ENCODE data around the gene KRTAP1-5. TPM values are rescaled to one million over a fixed set of nuclear protein-coding genes. Genes with fewer than 3 reads are reported as not detected.
"Not testable (repeated sequence)": the region's sequence is repeated elsewhere in the genome, so short reads cannot be mapped to it uniquely, and the experiment has no call there.

Gene KRTAP1-5
- total RNA-seq, 4 donors from 2014 or later: not detected

- Histone ChIP-seq H3K9me3 (peaks cover 0 to 3% (median 0%) of the 10 kb centered on the region in 4 donors), H3K36me3 (no peaks in the 10 kb centered on the region), H3K27me3 (no peaks in the 10 kb centered on the region), H3K27ac (replicated peaks in 1 of 4) (no peak overlapping the region), H3K4me3 (no peak overlapping the region), H3K4me1 (no peaks in the 10 kb centered on the region)
- DNase-seq (ENCODE audit: extremely low spot score): no peak
- intact Hi-C loops (cut with DNase I): no loop called here
- TF ChIP-seq POLR2A (IDR thresholded peaks at IDR 0.05; ENCODE audit: low read depth) (no peak), CTCF (IDR thresholded peaks at IDR 0.05) (no peak), POLR2AphosphoS5 (IDR thresholded peaks at IDR 0.05) (no peak), EP300 (IDR thresholded peaks at IDR 0.05) (no peak)
- WGBS: 66% methylated on average over 2 of the region's 2 CpGs
Observed at GRCh38 chr17:41037853-41038350, 10.9 kb upstream of the KRTAP1-5 start.

- H3K4me1 ChIP-seq; H3K36me3 ChIP-seq; H3K27ac ChIP-seq (replicated peaks in 1 of 4); H3K27me3 ChIP-seq; intact Hi-C loops (cut with DNase I); DNase-seq (ENCODE audit: extremely low spot score); H3K4me3 ChIP-seq; H3K9me3 ChIP-seq: not testable (repeated sequence)
- 92% methylated on average over 4 of the region's 10 CpGs for WGBS
Observed at GRCh38 chr17:41034346-41034935, 7.4 kb upstream of the KRTAP1-5 start, which contains the start of gene KRTAP1-3. Gene KRTAP1-3 (minus strand): TSS chr17:41034874. CDS start chr17:41034821, 53 bp downstream.

GRCh38 chr17:41029633-41030245 lies 2.7 kb upstream of the KRTAP1-5 start, which contains the start of gene KRTAP1-4:
Gene KRTAP1-4 (minus strand): TSS chr17:41030195. CDS start chr17:41030078, 117 bp downstream.
- intact Hi-C loops (cut with DNase I): no loop called here
- peaks cover 0 to 12% (median 0%) of the 10 kb centered on the region in 4 donors for H3K27me3 ChIP-seq
- H3K9me3 ChIP-seq: no peaks in the 10 kb centered on the region
- H3K36me3 ChIP-seq: no peaks in the 10 kb centered on the region
- H3K27ac ChIP-seq (replicated peaks in 1 of 4): no peak within 1 kb of the TSS
- WGBS: 87% methylated on average over 4 of the region's 12 CpGs
- H3K4me3 ChIP-seq: no peak within 1 kb of the TSS
- TF ChIP-seq POLR2AphosphoS5 (IDR thresholded peaks at IDR 0.05) (no peak), POLR2A (IDR thresholded peaks at IDR 0.05; ENCODE audit: low read depth) (no peak), CTCF (IDR thresholded peaks at IDR 0.05) (no peak)
- no peaks in the 10 kb centered on the region for H3K4me1 ChIP-seq
- DNase-seq (ENCODE audit: extremely low spot score): no peak

- H3K27me3 ChIP-seq: peaks cover 0 to 10% (median 0%) of the 10 kb centered on the region in 4 donors
- H3K4me1 ChIP-seq: no peaks in the 10 kb centered on the region
- intact Hi-C loops (cut with DNase I): no loop called here
- no peaks in the 10 kb centered on the region for H3K9me3 ChIP-seq
- DNase-seq (ENCODE audit: extremely low spot score): no peak
- WGBS: 81% methylated on average over 3 of the region's 3 CpGs
- TF ChIP-seq POLR2AphosphoS5 (IDR thresholded peaks at IDR 0.05): no peak
- no peak for TF ChIP-seq POLR2A (IDR thresholded peaks at IDR 0.05; ENCODE audit: low read depth)
- no peak for TF ChIP-seq EP300 (IDR thresholded peaks at IDR 0.05)
- no peak for TF ChIP-seq CTCF (IDR thresholded peaks at IDR 0.05)
- no peaks in the 10 kb centered on the region for H3K36me3 ChIP-seq
- H3K4me3 ChIP-seq: no peak overlapping the region
- H3K27ac ChIP-seq (replicated peaks in 1 of 4): no peak overlapping the region
Observed at GRCh38 chr17:41024697-41025096, 2.3 kb downstream of the KRTAP1-5 start.

GRCh38 chr17:41020336-41020735 lies 6.7 kb downstream of the KRTAP1-5 start:
- intact Hi-C loops (cut with DNase I): no loop called here
- no peak overlapping the region for H3K4me3 ChIP-seq
- H3K9me3 ChIP-seq: no peaks in the 10 kb centered on the region
- no peak overlapping the region for H3K27ac ChIP-seq (replicated peaks in 1 of 4)
- no peaks in the 10 kb centered on the region for H3K36me3 ChIP-seq
- no peaks in the 10 kb centered on the region for H3K27me3 ChIP-seq
- DNase-seq (ENCODE audit: extremely low spot score): no peak
- TF ChIP-seq CTCF (IDR thresholded peaks at IDR 0.05): no peak
- TF ChIP-seq POLR2A (IDR thresholded peaks at IDR 0.05; ENCODE audit: low read depth): no peak
- no peak for TF ChIP-seq POLR2AphosphoS5 (IDR thresholded peaks at IDR 0.05)
- no peak for TF ChIP-seq EP300 (IDR thresholded peaks at IDR 0.05)
- no peaks in the 10 kb centered on the region for H3K4me1 ChIP-seq
